ACC112 (cell line): ENCODE measurements around the gene SMOC2.

Experiments used
- H2AFZ ChIP-seq: fragments of 200-600 bp; sonication (generic); one replicate; pipeline ENCODE4 v1.6.0; 2017; ENCODE audit warnings: antibody characterized with exemption, low read length; ENCODE audit not compliant: unreplicated experiment
- H3K27ac ChIP-seq: fragments of 200-600 bp; sonication (generic); 2 replicates; pipeline ENCODE4 v1.5.1; 2014; ENCODE audit warnings: low read depth, mild to moderate bottlenecking, antibody characterized with exemption, low read length, moderate library complexity
- H3K27me3 ChIP-seq: fragments of 200-600 bp; sonication (generic); 2 replicates; pipeline ENCODE4 v1.6.1; 2014; ENCODE audit warnings: mild to moderate bottlenecking, antibody characterized with exemption, low read length, moderate library complexity, mixed read lengths; ENCODE audit not compliant: insufficient read depth
- H3K36me3 ChIP-seq: fragments of 200-600 bp; sonication (generic); 2 replicates; pipeline ENCODE4 v1.6.1; 2016; ENCODE audit warnings: mild to moderate bottlenecking, antibody characterized with exemption, low read length, moderate library complexity, mixed read lengths; ENCODE audit not compliant: insufficient read depth
- H3K4me1 ChIP-seq: fragments of 200-600 bp; sonication (generic); one replicate; pipeline ENCODE4 v1.6.1; 2016; ENCODE audit warnings: low read length, mixed read lengths; ENCODE audit not compliant: insufficient read depth, unreplicated experiment, control insufficient read depth
- H3K4me3 ChIP-seq: fragments of 200-600 bp; sonication (generic); 2 replicates; pipeline ENCODE4 v1.5.1; 2014; ENCODE audit warnings: mild to moderate bottlenecking, low read depth, low read length
- H3K79me2 ChIP-seq: fragments of 200-600 bp; sonication (generic); one replicate; pipeline ENCODE4 v1.6.0; 2016; ENCODE audit warnings: low read length; ENCODE audit not compliant: control insufficient read depth, unreplicated experiment, insufficient read depth

SMOC2 gene

DNA sequence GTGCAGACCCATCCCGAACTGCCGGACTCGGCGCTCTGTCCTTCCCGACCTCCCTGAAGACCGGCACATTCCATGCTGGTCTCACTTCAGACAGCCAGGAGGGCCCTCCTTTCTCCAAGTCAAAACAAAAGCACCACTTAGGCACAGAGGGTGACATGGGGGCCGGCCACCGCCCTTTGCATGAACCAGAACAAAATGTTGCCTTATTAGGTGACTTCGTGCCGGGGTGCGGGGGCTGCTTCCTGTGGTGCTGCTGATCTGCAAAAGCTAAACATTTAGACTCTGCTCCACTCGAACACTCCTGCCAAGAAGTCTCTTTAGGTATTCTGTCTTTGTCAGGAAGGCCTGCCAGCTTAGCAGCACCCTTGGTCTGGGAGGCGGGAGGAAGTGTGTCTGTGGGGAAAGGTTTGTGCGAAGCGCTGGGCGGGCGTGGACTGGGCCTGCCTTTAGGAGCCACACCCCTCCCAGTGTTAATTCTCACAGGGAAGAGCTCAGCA is 133.8 kb downstream of the SMOC2 start:
- Histone ChIP-seq H3K79me2 (no peaks in the 10 kb centered on the region), H3K4me1 (no peaks in the 10 kb centered on the region), H3K36me3 (no peaks in the 10 kb centered on the region), H3K4me3 (no peak overlapping the region), H3K27me3 (no peaks in the 10 kb centered on the region), H3K27ac (no peak overlapping the region), H2AFZ (no peak overlapping the region)

DNA sequence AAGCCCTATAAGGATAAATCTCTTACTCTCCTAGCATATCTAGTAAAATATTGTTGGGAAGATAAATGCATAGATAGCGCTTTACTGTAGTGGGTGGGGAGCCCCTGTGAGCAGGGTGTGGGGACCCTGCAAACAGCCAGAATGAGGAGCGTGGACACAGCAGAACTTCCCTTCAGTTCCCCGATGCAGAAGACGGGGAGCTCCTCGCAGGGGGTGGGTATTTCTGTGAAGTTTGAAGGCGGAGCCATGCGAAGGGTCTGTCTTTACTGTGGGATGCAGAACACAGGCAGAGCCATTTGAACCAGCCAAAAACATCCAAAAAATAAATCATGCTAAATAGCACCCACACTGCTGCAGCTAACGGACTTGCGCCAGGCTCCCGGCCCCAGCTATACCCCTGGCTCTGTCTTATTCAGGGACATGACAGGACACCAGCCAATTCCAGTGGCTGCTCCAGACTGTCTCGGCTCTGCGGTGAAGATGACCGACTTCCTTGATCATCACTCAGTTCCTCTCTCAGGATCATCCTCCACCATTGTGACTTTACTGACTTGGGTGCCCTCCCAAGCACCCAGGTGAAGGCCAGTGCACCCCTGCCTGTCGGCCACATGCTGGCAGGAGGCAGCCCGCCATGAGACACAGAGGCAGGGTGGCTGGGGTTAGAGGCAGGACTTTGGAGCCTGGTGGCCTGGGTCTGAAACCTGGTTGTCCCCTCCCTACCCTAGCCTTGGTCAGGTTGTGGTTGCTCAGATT is 134.5 kb downstream of the SMOC2 start:
- no peak overlapping the region for H2AFZ ChIP-seq
- H3K27me3 ChIP-seq: no peaks in the 10 kb centered on the region
- no peaks in the 10 kb centered on the region for H3K4me1 ChIP-seq
- no peaks in the 10 kb centered on the region for H3K79me2 ChIP-seq
- no peak overlapping the region for H3K4me3 ChIP-seq
- no peaks in the 10 kb centered on the region for H3K36me3 ChIP-seq
- no peak overlapping the region for H3K27ac ChIP-seq

- H3K4me1 ChIP-seq: no peaks in the 10 kb centered on the region
- no peaks in the 10 kb centered on the region for H3K27me3 ChIP-seq
- H3K27ac ChIP-seq: no peak overlapping the region
- no peaks in the 10 kb centered on the region for H3K36me3 ChIP-seq
- H2AFZ ChIP-seq: no peak overlapping the region
- no peaks in the 10 kb centered on the region for H3K79me2 ChIP-seq
- no peak overlapping the region for H3K4me3 ChIP-seq
Measured at GRCh38 chr6:168576388-168576787, 135.4 kb downstream of the SMOC2 start.

- Histone ChIP-seq H2AFZ (no peak overlapping the region), H3K36me3 (no peaks in the 10 kb centered on the region), H3K4me3 (no peak overlapping the region), H3K79me2 (no peaks in the 10 kb centered on the region), H3K27ac (no peak overlapping the region), H3K4me1 (no peaks in the 10 kb centered on the region), H3K27me3 (no peaks in the 10 kb centered on the region)
Measured at GRCh38 chr6:168577496-168577895, 136.5 kb downstream of the SMOC2 start.

GRCh38 chr6:168578036-168578435 is 137.1 kb downstream of the SMOC2 start:
- H3K36me3 ChIP-seq: no peaks in the 10 kb centered on the region
- no peak overlapping the region for H2AFZ ChIP-seq
- H3K4me3 ChIP-seq: no peak overlapping the region
- no peaks in the 10 kb centered on the region for H3K4me1 ChIP-seq
- H3K27me3 ChIP-seq: no peaks in the 10 kb centered on the region
- H3K79me2 ChIP-seq: no peaks in the 10 kb centered on the region
- H3K27ac ChIP-seq: no peak overlapping the region

- Histone ChIP-seq H3K79me2 (no peaks in the 10 kb centered on the region), H2AFZ (no peak overlapping the region), H3K27ac (no peak overlapping the region), H3K27me3 (no peaks in the 10 kb centered on the region), H3K36me3 (no peaks in the 10 kb centered on the region), H3K4me3 (no peak overlapping the region), H3K4me1 (no peaks in the 10 kb centered on the region)
Measured at GRCh38 chr6:168581236-168581635, 140.3 kb downstream of the SMOC2 start.

DNA sequence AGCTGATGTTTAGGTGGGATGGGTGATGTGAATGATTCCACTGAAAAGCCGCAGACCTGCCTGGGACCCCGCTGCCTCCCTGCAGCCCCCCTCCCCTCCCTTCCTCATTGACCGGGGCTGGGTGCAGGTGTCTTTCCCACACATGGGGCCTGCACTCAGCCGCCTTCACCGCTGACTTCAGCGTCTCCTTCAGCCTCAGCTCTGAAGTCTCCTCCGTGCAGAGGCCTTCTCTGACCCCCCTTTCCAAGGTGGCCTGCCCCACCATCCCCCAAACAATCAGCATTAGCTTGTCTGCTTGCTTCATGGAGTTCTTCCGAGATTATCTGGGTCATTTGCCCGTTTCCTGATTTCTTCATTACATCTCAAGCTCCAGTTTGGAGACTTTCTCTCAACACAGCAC is 140.7 kb downstream of the SMOC2 start:
- Histone ChIP-seq H3K36me3 (no peaks in the 10 kb centered on the region), H3K4me1 (no peaks in the 10 kb centered on the region), H3K27me3 (no peaks in the 10 kb centered on the region), H3K79me2 (no peaks in the 10 kb centered on the region), H3K4me3 (no peak overlapping the region), H2AFZ (no peak overlapping the region), H3K27ac (no peak overlapping the region)

GRCh38 chr6:168582571-168582981 is 141.6 kb downstream of the SMOC2 start:
- Histone ChIP-seq H3K27me3 (no peaks in the 10 kb centered on the region), H3K4me3 (no peak overlapping the region), H3K79me2 (no peaks in the 10 kb centered on the region), H3K4me1 (no peaks in the 10 kb centered on the region), H2AFZ (no peak overlapping the region), H3K36me3 (no peaks in the 10 kb centered on the region), H3K27ac (no peak overlapping the region)

GRCh38 chr6:168583126-168583525 is 142.1 kb downstream of the SMOC2 start:
- Histone ChIP-seq H3K4me1 (no peaks in the 10 kb centered on the region), H3K79me2 (no peaks in the 10 kb centered on the region), H3K4me3 (no peak overlapping the region), H2AFZ (no peak overlapping the region), H3K27me3 (no peaks in the 10 kb centered on the region), H3K36me3 (no peaks in the 10 kb centered on the region), H3K27ac (no peak overlapping the region)

- Histone ChIP-seq H3K27me3 (no peaks in the 10 kb centered on the region), H3K79me2 (no peaks in the 10 kb centered on the region), H3K27ac (no peak overlapping the region), H2AFZ (no peak overlapping the region), H3K4me3 (no peak overlapping the region), H3K36me3 (no peaks in the 10 kb centered on the region), H3K4me1 (no peaks in the 10 kb centered on the region)
Measured at GRCh38 chr6:168583821-168584220, 142.8 kb downstream of the SMOC2 start.

DNA sequence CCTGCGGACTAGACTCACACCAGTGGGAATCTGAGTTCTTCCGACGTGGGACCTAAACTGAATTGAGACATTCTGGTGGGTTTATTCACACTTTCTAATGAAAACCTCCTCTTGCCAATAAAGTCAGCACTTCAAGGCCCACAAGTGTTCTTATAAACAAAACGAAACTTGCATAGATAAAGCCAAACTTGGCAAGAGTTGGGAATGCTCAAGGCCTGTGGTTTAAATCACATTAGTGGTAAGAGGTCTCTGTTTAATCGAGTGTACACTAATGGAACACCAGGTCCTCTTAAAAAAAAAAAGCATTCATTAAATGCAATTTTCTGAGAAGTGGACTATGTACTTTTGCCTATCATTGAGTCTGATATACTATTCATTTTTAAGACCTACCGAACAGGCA is 143.3 kb downstream of the SMOC2 start:
- H3K36me3 ChIP-seq: no peaks in the 10 kb centered on the region
- H3K27me3 ChIP-seq: no peaks in the 10 kb centered on the region
- no peaks in the 10 kb centered on the region for H3K4me1 ChIP-seq
- no peak overlapping the region for H3K4me3 ChIP-seq
- H3K27ac ChIP-seq: no peak overlapping the region
- H3K79me2 ChIP-seq: no peaks in the 10 kb centered on the region
- H2AFZ ChIP-seq: no peak overlapping the region
